Mesenteric fat pad (tissue), 1 donor: Measurements from ENCODE around the gene PLD5. TPM values are rescaled to one million over a fixed set of nuclear protein-coding genes. Genes with fewer than 3 reads are reported as not detected.
"Not testable (repeated sequence)": the region's sequence is repeated elsewhere in the genome, so short reads cannot be mapped to it uniquely, and the experiment has no call there.

ENCODE experiments used
- DNase-seq: peaks from one replicate; pipeline ENCODE4 v3.0.0-alpha.2; 2020; ENCODE audit warnings: low spot score
- total RNA-seq: library from RNA; stranded (reverse); fragmentation: NEBNext Ultra II Directional; extraction: Animal tissue kit (Norgen Biotek cat#: 25700); gene quantifications from one replicate; pipeline ENCODE4 v1.2.1, GENCODE V29; 2021
- donor health status: DM: yes; HTN: yes; CAD: no.

PLD5 gene
- total RNA-seq, 1 donor from 2014 or later: 0.26 TPM

DNA sequence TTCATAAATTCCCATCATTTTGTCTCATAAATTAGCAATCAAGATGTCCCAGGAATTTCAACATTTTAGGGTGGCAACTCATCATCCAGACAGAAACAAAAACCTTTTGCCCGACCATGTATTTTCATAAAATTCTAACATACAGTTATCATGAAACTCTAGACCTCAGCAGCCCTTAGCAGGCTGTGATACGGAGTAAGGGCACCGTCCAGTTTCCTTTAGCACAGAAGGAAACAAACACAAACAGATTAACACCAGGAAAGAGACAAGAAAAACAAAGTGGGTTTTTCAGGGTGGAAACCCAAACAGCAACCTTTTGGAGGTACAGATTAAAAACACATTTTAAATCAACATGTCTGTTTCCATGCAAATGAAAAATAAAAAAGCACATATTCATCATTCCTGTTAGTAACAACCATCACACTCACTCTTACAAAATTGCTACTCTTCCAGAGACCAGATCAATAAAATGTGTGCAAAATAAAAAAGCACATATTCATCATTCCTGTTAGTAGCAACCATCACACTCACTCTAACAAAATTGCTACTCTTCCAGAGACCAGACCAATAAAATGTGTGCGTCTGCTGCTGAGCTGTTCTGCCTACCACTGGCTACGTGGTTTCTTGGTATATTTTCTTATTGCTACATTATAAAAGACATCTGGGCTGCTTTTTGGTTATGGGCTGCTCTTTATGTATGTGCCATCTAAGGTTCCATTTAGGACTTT is 241.6 kb downstream of the PLD5 start:
- DNase-seq: not testable (repeated sequence)

GRCh38 chr1:242278406-242278805 is 246.1 kb downstream of the PLD5 start:
- not testable (repeated sequence) for DNase-seq

DNA sequence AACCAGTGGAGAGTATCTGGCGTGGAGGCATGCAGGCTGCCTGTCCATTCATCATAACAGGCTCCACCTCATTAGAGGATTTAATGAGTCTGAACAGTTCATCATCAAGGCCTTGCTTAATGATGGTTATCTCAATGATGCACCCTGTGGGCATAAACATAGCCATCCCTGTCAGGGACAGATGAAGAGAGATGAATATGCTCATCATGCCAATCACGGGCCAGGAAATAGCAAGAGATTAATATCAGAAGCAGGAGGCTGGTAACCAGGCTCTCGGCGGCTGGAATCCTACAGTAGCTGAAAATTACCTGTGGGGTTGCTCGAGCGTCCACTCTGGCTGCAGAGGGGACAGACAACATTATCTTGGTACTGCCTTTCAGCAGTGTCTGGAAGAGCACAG is 247.7 kb downstream of the PLD5 start:
- not testable (repeated sequence) for DNase-seq

GRCh38 chr1:242267004-242267403 is 257.5 kb downstream of the PLD5 start:
- DNase-seq: not testable (repeated sequence)

DNA sequence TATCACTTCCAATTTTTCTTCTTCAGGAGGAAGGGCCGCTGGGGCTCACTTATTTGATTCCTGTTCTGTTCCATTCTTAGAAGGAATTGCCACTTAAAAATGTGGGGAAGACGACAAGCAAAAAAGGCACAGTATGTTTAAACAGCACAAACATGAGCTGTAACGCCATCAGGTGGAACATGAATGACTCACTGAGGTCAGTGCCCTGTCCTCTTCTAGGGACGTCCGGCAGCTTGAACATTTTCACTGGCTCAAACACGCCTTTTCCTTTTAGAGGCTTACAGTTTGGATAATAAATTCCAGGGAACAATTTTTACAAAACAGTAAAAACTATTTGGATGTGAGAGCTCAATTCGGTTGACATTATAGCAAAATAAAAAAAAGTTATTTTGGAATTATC is 260.1 kb downstream of the PLD5 start:
- DNase-seq: not testable (repeated sequence)

- no peak for DNase-seq
Observed at GRCh38 chr1:242245255-242245654, 279.2 kb downstream of the PLD5 start.

DNA sequence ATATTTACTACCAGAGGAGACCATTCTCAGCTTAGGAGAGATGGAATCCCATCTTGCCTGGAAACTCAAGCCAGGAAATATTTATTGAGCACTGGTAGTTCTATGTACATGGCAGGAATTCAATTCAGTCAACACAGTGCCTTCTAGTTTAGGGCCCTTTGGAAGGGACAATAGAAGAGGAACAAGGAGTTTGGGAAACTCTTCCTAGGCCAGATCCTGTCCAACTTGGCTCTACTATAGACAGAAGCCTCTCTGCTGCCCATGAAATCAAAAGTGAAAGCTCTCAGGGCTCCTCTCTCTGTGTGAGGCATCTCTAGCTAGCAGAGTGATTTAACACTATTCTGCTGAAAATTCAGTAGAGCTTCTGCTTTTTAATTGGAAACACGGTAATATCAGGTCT is 281.0 kb downstream of the PLD5 start:
- no peak for DNase-seq

DNA sequence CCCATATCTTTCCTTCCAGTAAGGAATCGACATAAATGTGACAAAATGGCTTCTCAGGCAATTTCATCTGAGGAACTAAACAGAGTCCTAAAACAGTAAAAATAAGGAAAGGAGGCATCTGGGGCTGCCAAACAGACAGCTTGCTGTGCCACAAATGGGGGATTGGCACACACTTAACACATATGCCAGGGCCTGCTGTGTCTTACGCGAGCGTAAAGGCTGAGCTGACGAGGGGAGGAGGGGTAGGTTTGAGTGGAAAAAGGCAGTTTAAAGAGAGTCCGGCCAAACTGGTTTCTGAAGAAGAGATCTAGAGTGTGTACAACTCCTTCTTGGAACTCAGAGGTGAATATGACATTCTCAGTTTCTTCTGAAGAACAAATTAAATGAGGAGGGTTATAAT is 281.5 kb downstream of the PLD5 start:
- no peak for DNase-seq

DNA sequence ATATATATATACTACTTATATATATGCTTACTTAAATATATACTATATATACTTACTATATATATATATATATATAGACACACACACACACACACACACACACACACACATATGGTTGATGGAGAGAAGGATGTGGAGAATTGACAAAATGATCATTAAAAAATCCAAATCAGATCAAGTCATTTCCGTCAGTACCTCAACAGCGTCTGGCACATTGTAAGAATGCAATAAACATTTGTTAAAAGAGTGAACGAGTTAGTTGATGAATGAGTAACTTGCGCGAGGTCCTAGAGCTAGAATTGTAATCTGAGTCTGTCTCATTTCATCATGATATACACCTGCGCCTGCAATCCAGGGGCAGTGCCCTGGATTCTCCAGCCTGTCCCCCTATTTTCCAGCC is 282.6 kb downstream of the PLD5 start:
- no peak for DNase-seq

DNA sequence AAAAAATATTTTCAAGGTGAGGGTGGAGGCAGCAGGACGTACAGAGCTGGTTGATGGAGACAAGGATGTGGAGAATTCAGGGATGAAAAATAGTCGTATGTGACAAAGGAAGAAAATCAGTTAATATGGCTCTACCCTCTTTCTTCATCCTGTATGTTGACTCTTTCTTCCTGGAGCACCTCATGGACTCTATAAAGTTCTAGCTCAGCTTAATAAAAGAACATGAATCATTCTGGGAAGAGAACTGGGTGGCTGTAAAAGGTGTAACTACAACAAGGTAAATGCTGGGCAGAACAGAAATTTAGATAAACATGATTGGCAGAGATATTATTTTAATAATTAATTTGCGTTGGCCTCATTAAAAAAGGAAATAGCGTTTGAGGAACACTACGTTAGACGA is 283.8 kb downstream of the PLD5 start:
- no peak for DNase-seq

- DNase-seq: no peak
Observed at GRCh38 chr1:242240077-242240476, 284.4 kb downstream of the PLD5 start.

GRCh38 chr1:242239398-242239797 is 285.1 kb downstream of the PLD5 start:
- no peak for DNase-seq

DNA sequence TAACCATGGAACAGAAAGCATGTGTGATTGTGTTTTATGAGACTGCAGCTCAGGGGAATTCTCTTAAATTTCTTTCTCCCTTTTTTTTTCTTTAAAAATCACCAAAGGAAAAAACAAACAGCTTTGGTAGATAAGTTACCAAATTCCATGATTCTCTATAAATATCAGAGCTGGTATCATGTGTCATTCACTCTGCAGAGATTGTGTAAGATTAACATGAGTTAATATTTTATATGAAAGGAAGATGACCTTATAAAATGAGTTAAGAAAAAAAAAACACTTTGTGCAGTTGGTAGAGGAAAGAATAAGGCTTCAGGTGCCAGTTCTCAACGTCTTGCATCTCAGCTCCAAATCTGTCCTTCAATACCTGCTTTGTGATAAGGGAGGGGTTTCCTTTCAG is 287.4 kb downstream of the PLD5 start:
- DNase-seq: no peak

DNA sequence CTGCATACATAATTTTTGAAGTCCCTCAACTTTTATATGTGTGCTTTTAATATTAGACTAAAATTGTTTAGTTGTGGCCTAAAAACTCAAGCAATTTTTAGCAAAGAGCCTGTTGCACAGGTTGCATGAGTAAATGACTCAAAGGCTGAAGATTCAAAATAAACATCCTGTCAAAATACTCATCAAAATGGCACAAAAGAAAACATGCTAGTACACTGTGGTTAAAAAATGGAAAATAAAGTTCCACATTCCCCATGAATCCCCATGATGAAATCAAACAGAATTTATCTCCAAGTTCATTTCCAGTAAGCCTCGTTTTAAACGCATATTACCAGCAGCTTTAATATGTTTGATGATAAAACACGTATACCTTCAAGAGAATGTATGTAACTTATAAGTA is 295.5 kb downstream of the PLD5 start:
- no peak for DNase-seq

DNA sequence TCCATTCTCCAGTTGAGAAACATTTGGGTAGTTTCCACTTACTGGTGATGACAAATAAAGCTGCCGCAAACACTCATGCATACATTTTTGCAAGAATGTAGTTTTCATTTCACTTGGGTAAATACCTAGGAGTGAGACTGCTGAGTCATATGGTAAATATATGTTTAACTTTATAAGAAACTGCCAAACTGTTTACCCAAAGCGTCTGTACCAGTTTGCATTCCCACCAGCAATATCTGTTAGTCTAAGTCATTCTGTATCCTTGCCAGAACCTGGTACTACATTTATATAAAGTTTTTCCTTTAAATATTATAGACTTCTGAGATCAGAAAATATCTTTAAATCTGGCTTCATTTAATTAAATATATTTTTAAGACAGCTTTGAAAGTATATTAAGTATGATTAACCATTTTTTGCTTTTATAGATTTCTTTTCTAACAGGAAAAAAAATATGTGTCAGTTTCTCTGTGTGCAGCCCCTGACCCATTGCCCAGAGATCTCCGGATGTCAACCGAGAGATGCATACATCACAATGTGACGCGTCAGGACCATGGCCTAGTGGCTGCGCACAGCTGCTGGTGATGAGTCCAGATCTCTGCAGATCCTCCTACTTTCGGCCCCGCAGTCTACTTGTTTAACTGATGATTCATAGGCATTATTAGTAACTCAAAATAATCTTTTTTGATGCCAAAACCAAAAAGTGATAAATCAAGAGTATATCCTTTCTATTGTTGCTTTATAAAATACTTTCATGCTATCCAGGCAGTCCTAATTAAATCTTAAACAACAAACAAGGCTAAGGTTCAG is 298.5 kb downstream of the PLD5 start:
- DNase-seq: no peak

DNA sequence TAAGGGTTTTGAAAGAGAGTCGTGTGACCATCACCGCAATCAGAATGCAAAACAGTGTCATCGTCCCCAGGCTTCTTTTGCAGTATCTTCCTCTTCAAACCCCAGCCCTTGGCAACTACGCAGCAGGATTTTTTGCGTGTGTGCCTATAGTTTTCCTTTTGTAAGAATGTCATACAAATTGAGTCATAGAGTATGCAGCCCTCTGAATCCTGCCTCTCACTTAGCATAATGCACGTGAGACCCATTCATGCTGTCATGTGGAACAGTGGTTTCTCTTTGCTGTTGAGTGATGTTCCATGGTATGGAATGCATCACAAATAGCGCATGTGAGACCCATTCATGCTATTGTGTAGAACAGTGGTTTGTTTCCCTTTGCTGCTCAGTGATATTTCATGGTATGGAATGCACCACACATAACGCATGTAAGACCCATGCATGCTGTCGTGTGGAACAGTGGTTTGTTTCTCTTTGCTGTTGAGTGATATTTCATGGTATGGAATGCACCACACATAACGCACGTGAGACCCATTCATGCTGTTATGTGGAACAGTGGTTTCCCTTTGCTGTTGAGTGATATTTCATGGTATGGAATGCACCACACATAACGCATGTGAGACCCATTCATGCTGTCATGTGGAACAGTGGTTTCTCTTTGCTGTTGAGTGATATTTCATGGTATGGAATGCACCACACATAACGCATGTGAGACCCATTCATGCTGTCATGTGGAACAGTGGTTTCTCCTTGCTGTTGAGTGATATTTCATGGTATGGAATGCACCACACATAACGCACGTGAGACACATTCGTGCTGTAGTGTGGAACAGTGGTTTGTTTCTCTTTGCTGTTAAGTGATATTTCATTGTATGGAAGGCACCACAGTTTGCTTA is 299.4 kb downstream of the PLD5 start:
- not testable (repeated sequence) for DNase-seq

- no peak for DNase-seq
Observed at GRCh38 chr1:242224461-242224860, 300.0 kb downstream of the PLD5 start.

DNA sequence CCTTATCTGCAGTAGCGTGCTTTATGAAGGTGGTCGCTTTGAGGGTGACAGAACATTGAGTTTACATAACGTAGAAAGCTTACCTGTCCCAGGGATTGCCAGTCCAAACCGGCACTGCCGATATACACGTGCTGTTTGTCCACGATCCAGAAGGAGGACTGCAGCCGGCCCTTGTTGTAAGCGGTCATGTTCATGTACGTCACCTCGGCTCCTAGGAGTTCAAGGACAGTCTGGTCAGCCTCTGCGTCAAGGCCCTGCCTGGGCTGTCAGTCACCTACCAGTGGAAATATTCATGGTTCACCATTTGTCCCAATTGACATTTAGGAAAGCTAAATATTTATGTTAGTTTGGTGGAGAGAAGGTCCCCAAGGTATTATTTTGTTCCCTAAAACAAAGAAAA is 304.6 kb downstream of the PLD5 start:
- no peak for DNase-seq

- no peak for DNase-seq
Observed at GRCh38 chr1:242219298-242219901, 305.1 kb downstream of the PLD5 start.

DNA sequence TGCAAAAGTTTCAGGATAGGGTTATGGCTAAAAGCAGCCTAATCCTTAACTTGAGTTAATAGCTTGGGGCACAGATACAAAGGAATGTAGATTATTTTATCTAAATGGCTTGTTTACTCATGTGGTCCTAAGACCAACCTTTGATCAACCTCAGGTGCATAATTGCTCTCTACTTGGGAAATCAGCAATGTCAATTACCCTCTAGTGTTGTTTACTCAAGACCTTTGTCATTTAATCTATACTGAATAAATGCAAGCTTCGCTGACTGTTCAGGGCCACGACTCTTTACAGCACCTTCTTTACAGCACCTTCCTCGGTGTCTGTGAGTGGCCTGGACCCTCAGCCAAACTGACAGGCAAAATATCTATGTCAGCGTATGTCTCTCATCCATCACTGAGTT is 308.1 kb downstream of the PLD5 start:
- DNase-seq: no peak

- not testable (repeated sequence) for DNase-seq
Observed at GRCh38 chr1:242214455-242214854, 310.0 kb downstream of the PLD5 start.
